Measurements from ENCODE around the gene BMF. TPM values are rescaled to one million over a fixed set of nuclear protein-coding genes. Genes with fewer than 3 reads are reported as not detected.

BMF gene
- total and polyA plus RNA-seq, 2 donors (not counting 1 experiment from before 2014, with no cell fraction given), result 2.2 to 8.6 TPM

- no peak overlapping the region for H3K27ac ChIP-seq (ENCODE audit: insufficient read depth, low read length)
- H3K79me2 ChIP-seq (ENCODE audit: control insufficient read depth, insufficient read depth, low read length), result peaks cover 16% of the 10 kb centered on the region
- H4K20me1 ChIP-seq (ENCODE audit: control insufficient read depth, extremely low read depth, insufficient read depth, low read length), result no peaks in the 10 kb centered on the region
- no peak overlapping the region for H3K4me2 ChIP-seq (ENCODE audit: extremely low read depth, insufficient read depth, low read length)
- H3K4me3 ChIP-seq (replicated peaks in 1 of 4; ENCODE audit: control extremely low read depth in 1 of 4, insufficient read depth in 1 of 4, low read depth in 3 of 4, low read length in 4 of 4), result no peak overlapping the region
- H3K36me3 ChIP-seq (ENCODE audit: control insufficient read depth, insufficient read depth, low read length), result peaks cover 4% of the 10 kb centered on the region
- DNase-seq (ENCODE audit: low read depth in 2 of 2), result no peak
- H3K27me3 ChIP-seq (ENCODE audit: control insufficient read depth, insufficient read depth, low read length), result no peaks in the 10 kb centered on the region
- H3K9ac ChIP-seq (ENCODE audit: insufficient read depth, low read length), result no peak overlapping the region
- no peak for TF ChIP-seq CTCF (conservative IDR thresholded peaks at IDR 0.05 in 1 of 2, IDR thresholded peaks at IDR 0.05 in 1 of 2; ENCODE audit: low read depth in 1 of 2, low read length in 2 of 2)
- H3K9me3 ChIP-seq (ENCODE audit: control insufficient read depth, insufficient read depth, low read depth, low read length), result no peaks in the 10 kb centered on the region
- H3K4me1 ChIP-seq (ENCODE audit: control insufficient read depth, extremely low read depth, insufficient read depth, low read length), result peaks cover 8% of the 10 kb centered on the region
- no peak overlapping the region for H2AFZ ChIP-seq (ENCODE audit: low read length)
These were observed 67.9 kb downstream of the BMF start for GRCh38 chr15:40040770-40041169.

GRCh38 chr15:40040293-40040635, 68.4 kb downstream of the BMF start:
- Histone ChIP-seq H3K4me1 (ENCODE audit: control insufficient read depth, extremely low read depth, insufficient read depth, low read length) (peaks cover 4% of the 10 kb centered on the region), H4K20me1 (ENCODE audit: control insufficient read depth, extremely low read depth, insufficient read depth, low read length) (no peaks in the 10 kb centered on the region), H3K9me3 (ENCODE audit: control insufficient read depth, insufficient read depth, low read depth, low read length) (no peaks in the 10 kb centered on the region), H3K27ac (ENCODE audit: insufficient read depth, low read length) (no peak overlapping the region), H3K79me2 (ENCODE audit: control insufficient read depth, insufficient read depth, low read length) (peaks cover 16% of the 10 kb centered on the region), H3K4me2 (ENCODE audit: extremely low read depth, insufficient read depth, low read length) (peak overlapping the region; percentile 64), H3K9ac (ENCODE audit: insufficient read depth, low read length) (no peak overlapping the region), H3K36me3 (ENCODE audit: control insufficient read depth, insufficient read depth, low read length) (peaks cover 6% of the 10 kb centered on the region), H3K27me3 (ENCODE audit: control insufficient read depth, insufficient read depth, low read length) (no peaks in the 10 kb centered on the region), H3K4me3 (replicated peaks in 1 of 4; ENCODE audit: control extremely low read depth in 1 of 4, insufficient read depth in 1 of 4, low read depth in 3 of 4, low read length in 4 of 4) (peak overlapping the region in 1 of 4 experiments; percentile 31), H2AFZ (ENCODE audit: low read length) (no peak overlapping the region)
- no peak for DNase-seq (ENCODE audit: low read depth in 2 of 2)
- TF ChIP-seq EZH2 (IDR thresholded peaks at IDR 0.05; ENCODE audit: low read length, missing control alignments), result no peak
- no peak for TF ChIP-seq CTCF (conservative IDR thresholded peaks at IDR 0.05 in 1 of 2, IDR thresholded peaks at IDR 0.05 in 1 of 2; ENCODE audit: low read depth in 1 of 2, low read length in 2 of 2)

GRCh38 chr15:40038638-40039543, 69.8 kb downstream of the BMF start, which contains the start of gene SRP14:
SRP14 (minus strand) TSS chr15:40039181; CDS start chr15:40039116, 65 bp downstream.
- peaks cover 2% of the 10 kb centered on the region for H3K4me1 ChIP-seq (ENCODE audit: control insufficient read depth, extremely low read depth, insufficient read depth, low read length)
- H3K27ac ChIP-seq (ENCODE audit: insufficient read depth, low read length), result peak within 1 kb of the TSS; percentile 92
- peaks cover 6% of the 10 kb centered on the region for H3K36me3 ChIP-seq (ENCODE audit: control insufficient read depth, insufficient read depth, low read length)
- peak; percentile 93 for DNase-seq (ENCODE audit: low read depth in 2 of 2)
- H3K79me2 ChIP-seq (ENCODE audit: control insufficient read depth, insufficient read depth, low read length), result peaks cover 16% of the 10 kb centered on the region
- peak within 1 kb of the TSS; percentile 95 for H2AFZ ChIP-seq (ENCODE audit: low read length)
- peak within 1 kb of the TSS; percentile 96 for H3K9ac ChIP-seq (ENCODE audit: insufficient read depth, low read length)
- H3K27me3 ChIP-seq (ENCODE audit: control insufficient read depth, insufficient read depth, low read length), result no peaks in the 10 kb centered on the region
- no peaks in the 10 kb centered on the region for H4K20me1 ChIP-seq (ENCODE audit: control insufficient read depth, extremely low read depth, insufficient read depth, low read length)
- peak within 1 kb of the TSS; percentile 99 for H3K4me2 ChIP-seq (ENCODE audit: extremely low read depth, insufficient read depth, low read length)
- H3K4me3 ChIP-seq (replicated peaks in 1 of 4; ENCODE audit: control extremely low read depth in 1 of 4, insufficient read depth in 1 of 4, low read depth in 3 of 4, low read length in 4 of 4), result peak within 1 kb of the TSS; percentile 84 to 97 (median 96)
- no peak for TF ChIP-seq CTCF (conservative IDR thresholded peaks at IDR 0.05 in 1 of 2, IDR thresholded peaks at IDR 0.05 in 1 of 2; ENCODE audit: low read depth in 1 of 2, low read length in 2 of 2)
- TF ChIP-seq EZH2 (IDR thresholded peaks at IDR 0.05; ENCODE audit: low read length, missing control alignments), result no peak
- no peaks in the 10 kb centered on the region for H3K9me3 ChIP-seq (ENCODE audit: control insufficient read depth, insufficient read depth, low read depth, low read length)

All from fibroblast of lung (primary cell).